Stimulated activated CD8-positive, alpha-beta memory T cell treated with anti-CD3 and anti-CD28 coated beads, Interleukin-4, amount 100 ng/mL, for 1 hour (primary cell): Measurements from ENCODE around the gene FUT6.
"Not testable (repeated sequence)": the region's sequence is repeated elsewhere in the genome, so short reads cannot be mapped to it uniquely, and the experiment has no call there.

Experiments
- DNase-seq, 2 donors: peaks; one replicate each; pipeline ENCODE4 v3.0.0-alpha.2; 2020; ENCODE audit warnings: low read depth in 2 of 2, low spot score in 1 of 2

FUT6 gene

DNA sequence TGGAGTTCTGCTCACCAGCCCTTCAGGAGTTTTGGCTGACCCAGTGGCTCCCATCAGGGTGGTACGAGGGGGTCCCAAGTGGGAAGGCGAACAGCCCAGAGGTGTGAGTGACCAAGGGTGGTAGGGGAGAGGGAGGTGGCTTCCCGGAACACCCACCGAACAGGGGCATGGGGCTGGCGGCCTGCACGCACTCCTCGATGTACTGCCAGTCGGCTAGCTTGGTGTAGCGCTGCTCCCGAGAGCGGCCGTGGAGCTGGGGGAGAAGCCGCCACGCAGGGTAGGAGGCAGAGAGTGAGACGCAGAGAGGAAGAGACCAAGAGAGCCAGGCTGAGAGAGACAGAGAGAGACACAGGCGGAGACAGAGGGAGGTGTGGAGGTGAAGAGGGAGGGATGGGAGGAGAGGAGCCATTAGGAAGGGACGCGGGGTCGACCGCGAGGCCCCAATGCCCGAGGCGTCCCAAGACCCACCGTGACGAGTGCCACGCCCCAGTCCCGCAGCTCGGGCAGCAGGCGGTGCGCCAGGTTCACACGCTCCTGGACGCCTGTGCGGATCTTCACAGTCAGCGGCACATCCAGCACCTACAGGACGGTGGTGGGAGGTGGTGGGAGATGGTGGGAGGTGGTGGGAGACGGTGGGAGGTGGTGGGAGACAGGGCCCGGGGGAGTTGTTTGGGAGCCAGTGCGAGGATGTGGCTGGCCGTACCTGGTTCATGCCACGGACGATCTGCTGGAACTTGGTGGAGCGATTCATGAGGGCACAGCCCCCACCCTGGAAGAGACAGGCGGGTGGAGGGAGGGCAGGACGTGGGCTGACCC, 52.7 kb downstream of the FUT6 start:
- no peak for DNase-seq

DNA sequence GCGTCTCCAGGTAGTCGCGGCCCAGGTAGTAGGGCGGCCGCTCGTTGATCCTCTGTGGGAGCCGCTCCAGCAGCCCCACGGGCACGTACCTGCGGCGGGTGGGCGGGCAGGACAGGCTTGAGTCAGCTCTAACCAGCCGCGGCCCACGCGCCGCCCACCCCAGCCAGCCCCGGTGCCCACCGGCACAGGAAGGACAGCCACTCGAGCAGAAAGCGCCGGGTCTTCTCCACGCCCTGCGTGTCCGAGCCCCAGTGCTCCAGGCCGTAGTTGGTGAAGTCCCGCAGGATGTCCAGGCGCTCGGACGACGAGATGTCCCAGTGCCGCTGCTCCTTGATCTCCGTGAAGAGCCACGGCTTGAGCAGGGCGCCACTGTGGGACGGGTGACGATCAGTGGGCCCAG, 54.1 kb downstream of the FUT6 start:
- no peak for DNase-seq

DNA sequence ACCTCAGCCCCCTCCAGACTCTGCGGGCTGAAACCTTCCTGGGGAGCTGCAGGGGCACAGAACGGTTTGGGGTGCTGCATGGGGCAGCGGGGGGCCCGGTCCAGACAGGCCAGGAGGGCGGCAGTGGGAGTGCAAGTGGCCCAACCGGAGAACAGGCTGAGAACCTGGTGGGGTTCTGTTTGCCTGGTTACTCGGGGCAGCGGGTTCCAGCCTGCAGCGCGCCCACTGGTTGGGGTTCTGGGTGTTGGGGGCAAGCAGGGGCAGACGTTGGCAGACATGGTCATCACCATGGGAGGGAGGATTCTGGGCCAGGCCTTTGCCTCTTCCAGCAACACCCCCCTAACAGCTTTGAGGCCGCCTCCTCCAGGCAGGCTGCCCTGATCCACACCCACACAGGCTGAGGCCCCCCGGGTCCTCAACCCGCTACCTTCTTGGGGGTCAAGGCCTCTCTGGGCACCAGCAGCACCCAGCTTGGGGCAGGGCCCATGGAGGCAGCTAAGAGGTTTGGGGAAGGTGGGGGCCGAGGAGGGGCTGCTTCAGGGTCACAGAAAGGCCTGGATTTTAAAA, 54.8 kb downstream of the FUT6 start, which contains the start of gene PRR22:
PRR22 (minus strand) TSS at position 166 of the 567 bp plus-strand sequence; CDS start at position 80, 86 bp downstream.
- no peak for DNase-seq

DNA sequence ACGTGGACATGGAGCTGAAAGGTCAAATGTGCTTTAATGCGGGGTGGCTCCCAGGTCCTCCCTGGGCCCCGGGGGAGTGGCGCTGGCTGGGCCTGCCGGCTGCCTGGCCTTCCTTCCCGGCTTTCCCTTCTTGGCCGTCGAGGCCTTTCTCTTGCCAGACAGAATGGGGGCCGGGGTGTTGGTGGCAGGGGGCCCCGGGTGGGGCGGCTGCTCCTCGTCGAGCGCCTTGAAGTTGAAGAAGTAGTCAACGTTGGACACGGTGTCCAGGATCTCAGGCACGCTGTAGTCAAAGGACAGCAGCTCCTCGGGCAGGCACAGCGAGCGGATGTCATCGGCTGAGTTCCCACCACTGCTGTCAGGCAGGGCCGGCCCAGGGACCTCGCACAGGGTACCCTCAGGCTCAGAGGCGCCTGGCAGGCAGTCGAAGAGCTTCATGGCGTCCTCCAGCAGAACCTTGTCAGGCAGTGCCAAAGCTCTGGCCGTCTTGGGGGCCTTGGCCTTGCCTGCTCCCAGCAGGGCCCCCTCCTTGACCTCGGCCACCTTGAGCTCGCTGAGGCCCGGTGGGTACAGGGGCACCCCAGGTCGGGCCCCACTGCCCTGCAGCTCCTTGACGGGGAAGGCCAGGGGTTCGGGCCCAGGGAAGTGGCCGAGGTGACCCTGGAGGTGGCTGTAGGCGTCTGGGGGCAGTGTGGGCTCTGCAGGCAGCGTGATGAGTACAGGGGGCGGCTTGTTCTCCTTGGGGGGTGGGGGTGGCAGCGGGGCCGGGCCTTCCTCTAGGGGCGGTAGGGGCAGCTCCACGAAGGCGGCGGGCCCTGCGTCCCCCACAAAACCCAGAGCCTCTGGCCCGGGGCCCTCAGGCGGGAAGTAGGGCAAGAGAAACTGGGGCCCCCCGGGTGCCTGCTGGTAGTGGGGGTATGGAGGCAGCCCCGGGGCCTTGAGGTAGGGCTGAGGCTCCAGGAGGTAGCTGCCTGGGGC, 56.3 kb downstream of the FUT6 start:
- no peak for DNase-seq

DNA sequence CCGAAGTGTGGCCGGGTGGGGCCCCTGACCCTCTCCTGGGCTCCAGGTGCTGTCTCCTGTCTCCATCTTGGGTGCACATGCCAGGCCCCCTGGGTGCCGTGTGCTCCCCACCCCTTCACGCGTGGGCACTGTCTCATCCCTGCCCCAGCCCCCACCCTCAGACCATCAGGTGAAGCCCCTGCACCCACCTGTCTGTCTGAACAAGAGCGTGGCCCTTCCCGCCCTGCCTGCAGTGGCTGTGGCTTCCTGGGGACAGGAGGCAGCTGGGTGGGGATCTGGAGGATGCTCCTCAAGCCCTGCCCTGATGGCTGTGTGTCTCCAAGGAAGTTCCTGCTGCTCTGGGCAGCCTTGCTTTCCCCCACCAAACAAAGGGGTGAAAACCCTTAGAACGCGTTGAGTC, 57.2 kb downstream of the FUT6 start:
- no peak for DNase-seq

DNA sequence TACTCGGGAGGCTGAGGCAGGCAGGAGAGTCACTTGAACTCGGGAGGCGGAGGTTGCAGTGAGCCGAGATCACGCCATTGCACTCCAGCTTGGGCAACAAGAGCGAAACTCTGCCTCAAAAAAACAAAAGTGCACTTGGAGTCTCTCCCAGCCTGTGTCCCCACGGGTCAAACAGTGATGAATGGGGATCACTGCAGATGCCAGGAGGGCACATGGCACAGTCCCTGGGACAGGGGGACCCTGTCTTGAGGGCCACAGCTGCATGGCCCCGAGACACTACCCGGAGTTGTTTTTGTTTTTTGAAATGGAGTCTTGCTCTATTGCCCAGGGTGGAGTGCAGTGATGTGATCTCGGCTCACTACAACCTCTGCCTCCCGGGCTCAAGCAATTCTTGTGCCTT, 58.6 kb downstream of the FUT6 start:
- DNase-seq = not testable (repeated sequence)
